Heart left ventricle (tissue), 13 donors: ENCODE measurements around the gene CFAP45.

Experiments
- POLR2A ChIP-seq, 2 donors: fragments of 450-650 bp; IDR thresholded peaks; one replicate each; pipeline ENCODE4 v1.6.1; 2017; ENCODE audit warnings: antibody characterized with exemption in 2 of 2, mild to moderate bottlenecking in 2 of 2, moderate library complexity in 2 of 2
- TF ChIP-seq, protein P1 (sequence below), 12 donors: fragments of 200-600 bp; sonication (generic) in 4 of 12; IDR thresholded peaks; one replicate each; pipeline versions ENCODE4 v1.5.0 to v1.8.0; 2018 to 2022; ENCODE audit warnings: antibody characterized with exemption in 12 of 12, mild to moderate bottlenecking in 5 of 12
- donor health status: ischemic (EF 13 %, LVEDD 7.1; RV severe dilation, severe dysfunction).
- donor health status: DM: no; HTN: yes; CAD: no.
- donor health status: DM: no; HTN: no; CAD: no.
- donor health status: ischemic (EF 25% LVEDD 6.9; RV normal size, moderate dysfunction).
- donor health status: ischemic (EF 25% LVEDD 5.7; RV mildly dilated, moderate dysfunction).
- donor health status: ischemic (EF 35%, LVEDD 5.7; RV mildly dilated, moderate dysfunction).
- donor health status: nonischemic (EF 11% LVEDD 7.7; RV severe dilation, severe dysfunction).
- donor health status: DM: yes; HTN: yes; CAD: no.
- donor health status: PGD.
- donor health status: ischemic (EF 29% LVEDD 5.4; RV normal size, mild dysfunction).
- donor health status: nonischemic (EF 23%, LVEDD 6.1; RV moderate dilation, normal function).

- TF ChIP-seq, protein P1, sequence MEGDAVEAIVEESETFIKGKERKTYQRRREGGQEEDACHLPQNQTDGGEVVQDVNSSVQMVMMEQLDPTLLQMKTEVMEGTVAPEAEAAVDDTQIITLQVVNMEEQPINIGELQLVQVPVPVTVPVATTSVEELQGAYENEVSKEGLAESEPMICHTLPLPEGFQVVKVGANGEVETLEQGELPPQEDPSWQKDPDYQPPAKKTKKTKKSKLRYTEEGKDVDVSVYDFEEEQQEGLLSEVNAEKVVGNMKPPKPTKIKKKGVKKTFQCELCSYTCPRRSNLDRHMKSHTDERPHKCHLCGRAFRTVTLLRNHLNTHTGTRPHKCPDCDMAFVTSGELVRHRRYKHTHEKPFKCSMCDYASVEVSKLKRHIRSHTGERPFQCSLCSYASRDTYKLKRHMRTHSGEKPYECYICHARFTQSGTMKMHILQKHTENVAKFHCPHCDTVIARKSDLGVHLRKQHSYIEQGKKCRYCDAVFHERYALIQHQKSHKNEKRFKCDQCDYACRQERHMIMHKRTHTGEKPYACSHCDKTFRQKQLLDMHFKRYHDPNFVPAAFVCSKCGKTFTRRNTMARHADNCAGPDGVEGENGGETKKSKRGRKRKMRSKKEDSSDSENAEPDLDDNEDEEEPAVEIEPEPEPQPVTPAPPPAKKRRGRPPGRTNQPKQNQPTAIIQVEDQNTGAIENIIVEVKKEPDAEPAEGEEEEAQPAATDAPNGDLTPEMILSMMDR (IDR thresholded peaks at IDR 0.05): no peak
- TF ChIP-seq POLR2A (IDR thresholded peaks at IDR 0.05): no peak
Observed at GRCh38 chr1:159937054-159937750, 37.2 kb upstream of the CFAP45 start.
